Activated T-helper 9 cell treated with anti-CD3 and anti-CD28 coated beads, Interleukin-2, amount 50 U/mL, for 16 hours (primary cell): ENCODE measurements around the gene CFAP70.
A peak's percentile ranks its signal among the peaks of the same experiment; 100 is the strongest.
"Not testable (repeated sequence)": the region's sequence is repeated elsewhere in the genome, so short reads cannot be mapped to it uniquely, and the experiment has no call there.

Source experiments
- DNase-seq: peaks from one replicate; pipeline ENCODE4 v3.0.0-alpha.2; 2020; ENCODE audit warnings: low read depth

Gene CFAP70

GRCh38 chr10:73358331-73359279 lies at the start of gene CFAP70:
TSS of gene CFAP70 (minus strand) at chr10:73358864. CDS start at chr10:73354796, 4,068 bp downstream.
- peak; percentile 83 for DNase-seq

DNA sequence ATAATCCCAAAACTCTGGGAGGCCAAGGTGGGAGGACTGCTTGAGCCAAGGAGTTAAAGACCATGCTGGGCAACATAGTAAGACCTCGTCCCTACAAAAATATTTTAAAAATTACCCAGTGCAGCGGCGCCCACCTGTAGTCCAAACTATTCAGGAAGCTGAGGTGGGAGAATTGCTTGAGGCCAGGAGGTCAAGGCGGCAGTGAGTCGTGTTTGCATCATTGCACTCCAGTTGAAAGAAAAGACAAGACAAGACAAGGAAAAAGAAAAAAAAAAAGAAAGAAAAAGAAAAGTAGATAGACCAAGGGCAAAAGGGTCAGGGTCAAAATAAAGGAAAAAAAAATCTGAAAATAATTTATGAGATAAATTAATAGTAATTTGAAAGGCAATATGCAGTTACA lies 49.4 kb upstream of the CFAP70 start:
- DNase-seq: no peak

- DNase-seq: no peak
These were observed 48.8 kb upstream of the CFAP70 start for GRCh38 chr10:73407495-73407894.

DNA sequence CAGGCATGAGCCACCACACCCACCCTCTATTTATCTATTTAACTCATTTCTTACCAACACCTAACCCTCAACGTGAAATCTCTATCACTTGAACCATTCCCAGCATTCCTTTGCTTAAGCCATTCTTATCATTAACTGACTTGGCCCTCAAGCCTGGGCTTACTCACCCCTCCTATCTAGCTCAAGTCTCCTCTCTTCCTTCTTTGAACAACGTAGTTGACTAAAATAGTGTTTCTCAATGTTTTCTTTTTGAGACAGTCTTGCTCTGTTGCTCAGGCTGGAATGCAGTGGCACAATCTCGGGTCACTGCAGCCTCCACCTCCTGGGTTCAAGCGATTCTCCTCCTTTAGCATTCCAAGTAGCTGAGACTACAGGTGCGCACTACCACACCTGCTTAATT lies 48.2 kb upstream of the CFAP70 start:
- no peak for DNase-seq

GRCh38 chr10:73405556-73405955 lies 46.9 kb upstream of the CFAP70 start:
- no peak for DNase-seq

DNA sequence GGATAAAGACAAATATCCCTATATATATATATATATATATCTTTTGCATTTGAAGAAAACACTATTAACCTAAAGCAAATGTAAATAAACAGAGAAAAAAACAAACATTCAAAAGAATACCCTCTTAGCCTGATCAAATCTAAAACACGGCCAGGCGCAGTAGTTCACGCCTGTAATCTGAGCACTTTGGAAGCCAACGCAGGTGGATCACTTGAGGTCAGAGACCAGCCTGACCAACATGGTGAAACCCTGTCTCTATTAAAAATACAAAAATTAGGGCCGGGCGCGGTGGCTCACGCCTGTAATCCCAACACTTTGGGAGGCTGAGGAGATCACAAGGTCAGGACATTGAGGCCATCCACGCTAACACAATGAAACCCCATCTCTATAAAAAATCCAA lies 46.0 kb upstream of the CFAP70 start:
- DNase-seq: no peak

DNA sequence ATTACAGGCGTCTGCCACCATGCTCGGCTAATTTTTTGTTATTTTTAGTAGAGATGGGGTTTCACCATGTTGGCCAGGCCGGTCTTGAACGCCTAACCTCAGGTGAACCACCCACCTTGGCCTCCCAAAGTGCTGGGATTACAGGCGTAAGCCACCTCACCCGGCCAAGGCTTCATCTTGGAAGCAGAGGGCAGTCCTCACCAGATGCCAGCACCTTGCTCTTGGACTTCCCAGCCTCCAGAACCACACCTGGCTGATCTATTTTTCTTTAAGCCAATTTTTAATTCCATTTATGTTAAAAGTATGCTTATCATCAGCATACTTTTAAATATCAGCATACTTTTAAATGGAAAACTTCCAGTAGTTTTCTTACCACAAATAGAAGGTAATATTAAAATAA lies 43.0 kb upstream of the CFAP70 start:
- DNase-seq: no peak

- DNase-seq: no peak
These were observed 40.4 kb upstream of the CFAP70 start for GRCh38 chr10:73399063-73399462.

GRCh38 chr10:73398024-73398423 lies 39.4 kb upstream of the CFAP70 start:
- no peak for DNase-seq

- not testable (repeated sequence) for DNase-seq
These were observed 35.7 kb upstream of the CFAP70 start for GRCh38 chr10:73394325-73394724.

DNA sequence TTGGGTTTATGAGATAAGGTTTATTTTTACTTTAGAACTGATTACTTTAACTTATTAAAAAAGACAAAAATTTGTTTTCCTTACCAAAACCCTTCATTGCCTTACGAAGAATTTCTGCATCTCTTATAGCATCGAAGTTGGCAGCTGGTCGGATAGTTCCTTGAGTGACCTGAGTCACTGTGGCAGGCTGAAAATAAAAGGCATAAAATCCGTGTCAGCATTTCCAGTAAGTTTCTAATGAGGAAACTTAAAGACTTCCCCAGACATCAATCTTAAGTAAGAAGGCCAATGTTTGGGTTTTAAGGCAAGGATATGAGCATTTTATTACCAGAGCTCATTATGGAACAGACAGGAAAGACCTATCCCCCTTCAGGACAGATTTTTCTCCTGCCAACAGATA lies 29.6 kb upstream of the CFAP70 start:
- no peak for DNase-seq

DNA sequence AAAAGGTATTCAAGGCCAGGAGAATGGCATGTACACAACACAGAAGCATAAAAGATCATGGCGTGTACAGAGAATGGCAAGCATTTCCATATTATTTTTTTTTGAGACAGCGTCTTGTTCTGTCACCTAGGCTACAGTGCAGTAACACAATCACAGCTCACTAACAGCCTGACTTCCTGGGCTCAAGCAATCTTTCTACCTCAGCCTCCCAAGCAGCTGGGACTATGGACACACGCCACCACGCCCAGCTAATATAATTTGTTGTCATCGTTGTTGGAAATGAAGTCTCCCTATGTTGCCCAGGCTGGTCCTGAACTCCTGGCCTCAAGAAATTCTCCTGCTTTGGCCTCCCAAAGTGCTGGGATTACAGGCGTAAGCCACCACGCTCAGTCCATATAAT lies 27.9 kb upstream of the CFAP70 start:
- DNase-seq: no peak

- no peak for DNase-seq
These were observed 20.5 kb upstream of the CFAP70 start for GRCh38 chr10:73379064-73379748.

DNA sequence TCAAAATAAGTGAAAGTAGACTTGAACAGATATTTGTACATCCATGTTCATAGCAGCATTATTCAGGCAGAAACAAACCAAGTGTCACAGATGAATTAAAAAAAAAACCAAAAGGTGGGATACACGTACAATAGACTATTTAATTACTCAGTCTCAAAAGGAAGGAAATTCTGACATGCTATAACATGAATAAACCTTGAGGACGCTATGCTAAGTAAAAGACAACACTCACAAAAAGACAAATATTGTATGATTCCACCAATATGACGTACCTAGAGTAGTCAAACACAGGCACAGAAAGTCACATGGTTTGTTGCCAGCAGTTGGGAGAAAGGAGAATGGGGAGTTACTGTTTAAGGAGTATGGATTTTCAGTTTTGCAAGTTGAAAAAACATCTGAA lies 18.0 kb upstream of the CFAP70 start:
- DNase-seq: no peak

DNA sequence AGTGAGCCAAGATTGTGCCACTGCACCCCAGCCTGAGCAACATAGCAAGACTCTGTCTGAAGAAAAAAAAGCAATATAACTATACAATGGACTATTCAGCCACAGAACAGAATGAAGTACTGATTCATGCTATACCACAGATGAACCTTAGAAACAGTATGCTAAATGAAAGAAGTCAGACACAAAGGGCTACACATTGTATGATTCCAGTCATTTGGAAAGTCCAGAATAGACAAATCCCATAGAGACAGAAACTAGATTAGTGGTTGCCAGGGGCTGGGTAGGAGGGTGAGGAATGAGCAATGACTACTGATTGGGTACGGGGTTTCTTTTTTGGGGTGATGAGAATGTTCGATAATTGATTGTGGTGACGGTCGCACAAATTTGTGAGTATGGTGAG lies 9.6 kb upstream of the CFAP70 start:
- DNase-seq: no peak

- no peak for DNase-seq
These were observed 8.0 kb upstream of the CFAP70 start for GRCh38 chr10:73366381-73367298.

- no peak for DNase-seq
These were observed 6.3 kb upstream of the CFAP70 start for GRCh38 chr10:73364964-73365363.

DNA sequence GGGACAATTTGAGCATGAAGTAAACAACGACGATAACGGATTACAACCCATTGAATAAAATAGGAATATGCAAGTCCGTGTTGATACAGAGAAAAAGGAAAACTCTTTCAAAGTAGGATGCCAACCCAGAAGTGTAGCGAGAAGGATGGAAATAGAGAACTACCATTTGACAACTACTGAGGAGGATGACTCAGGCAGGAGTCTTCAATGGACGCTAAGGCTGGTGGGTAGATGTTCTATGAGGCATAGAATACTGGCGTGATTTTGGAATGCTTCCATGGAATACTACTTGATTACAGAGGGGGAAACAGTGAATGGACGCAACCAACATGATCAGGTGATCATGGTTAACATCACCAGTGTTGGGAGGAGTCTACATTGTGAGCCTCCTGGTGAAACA lies 828 bp upstream of the CFAP70 start:
- DNase-seq: no peak

GRCh38 chr10:73357821-73358220 lies 843 bp downstream of the CFAP70 start:
- no peak for DNase-seq

GRCh38 chr10:73357166-73357565 lies 1.5 kb downstream of the CFAP70 start:
- no peak for DNase-seq

GRCh38 chr10:73344269-73344668 lies 14.4 kb downstream of the CFAP70 start:
- no peak for DNase-seq

GRCh38 chr10:73340121-73340520 lies 18.5 kb downstream of the CFAP70 start:
- no peak for DNase-seq
